Activated CD4-positive, alpha-beta T cell treated with anti-CD3 and anti-CD28 coated beads, Interleukin-2, amount 50 U/mL, for 48 hours (primary cell): ENCODE measurements around the gene PICK1.
"Not testable (repeated sequence)": the region's sequence is repeated elsewhere in the genome, so short reads cannot be mapped to it uniquely, and the experiment has no call there.

Experiments
- DNase-seq, 2 experiments: peaks; one replicate each; pipeline ENCODE4 v3.0.0-alpha.2; 2020

PICK1 gene

DNA sequence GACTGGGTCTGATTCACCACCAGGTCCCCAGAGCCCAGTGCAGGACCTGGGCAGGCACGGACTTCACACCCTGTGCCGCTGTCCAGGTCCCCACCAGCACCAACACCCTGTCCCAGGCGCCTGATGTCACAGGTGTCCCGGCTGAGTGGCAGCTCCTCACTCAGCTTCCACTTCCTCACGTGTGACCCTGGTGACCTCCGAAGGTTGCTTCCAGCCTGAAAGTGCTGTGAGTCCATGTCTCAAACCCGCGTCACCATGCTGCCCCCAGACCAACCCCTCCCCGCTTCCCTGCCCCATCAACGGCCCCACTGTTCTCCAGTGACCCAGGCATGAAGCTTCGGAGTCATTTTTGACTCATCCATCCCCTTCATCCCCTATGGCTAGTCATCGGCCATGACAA, 25.7 kb upstream of the PICK1 start:
- no peak for DNase-seq

DNA sequence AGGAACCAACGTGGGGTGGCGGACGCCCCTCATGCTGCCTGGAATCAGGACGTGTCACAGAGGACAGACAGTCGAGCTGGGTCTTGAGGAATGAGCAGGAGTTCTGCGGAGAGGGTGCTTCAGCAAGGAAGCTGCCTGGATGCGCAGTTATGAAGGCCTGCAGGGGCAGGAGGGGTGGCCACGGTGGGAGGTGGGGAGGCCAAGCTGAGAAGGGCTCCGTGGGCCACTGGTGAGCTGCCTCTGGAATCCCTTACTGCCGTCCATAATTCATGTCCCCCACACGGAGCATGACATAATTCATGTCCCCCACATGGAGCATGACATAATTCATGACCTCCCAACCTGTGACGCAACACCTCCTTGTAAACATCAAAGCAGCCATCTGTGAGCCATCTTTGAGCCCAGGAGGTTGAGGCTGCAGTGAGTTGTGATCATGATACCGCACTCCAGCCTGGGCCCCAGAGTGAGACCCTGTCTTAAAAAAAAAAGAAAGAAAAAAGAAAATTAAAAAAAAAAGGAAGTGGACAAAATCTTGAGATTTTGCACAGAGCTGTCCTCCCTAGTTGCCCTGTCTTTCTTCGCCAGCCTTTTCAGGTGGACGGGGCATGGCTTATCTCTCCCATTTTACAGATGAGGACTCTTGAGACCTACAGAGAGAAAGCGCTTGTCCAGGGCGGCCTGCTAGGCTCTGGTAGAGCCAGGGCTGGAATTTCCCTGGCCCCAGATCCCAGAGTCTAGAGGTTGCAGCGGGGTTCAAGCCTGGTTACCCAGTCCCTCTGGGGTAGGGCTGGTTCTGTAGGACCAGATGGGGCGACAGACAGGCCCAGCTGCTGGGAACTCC, 24.3 kb upstream of the PICK1 start:
- no peak for DNase-seq

DNA sequence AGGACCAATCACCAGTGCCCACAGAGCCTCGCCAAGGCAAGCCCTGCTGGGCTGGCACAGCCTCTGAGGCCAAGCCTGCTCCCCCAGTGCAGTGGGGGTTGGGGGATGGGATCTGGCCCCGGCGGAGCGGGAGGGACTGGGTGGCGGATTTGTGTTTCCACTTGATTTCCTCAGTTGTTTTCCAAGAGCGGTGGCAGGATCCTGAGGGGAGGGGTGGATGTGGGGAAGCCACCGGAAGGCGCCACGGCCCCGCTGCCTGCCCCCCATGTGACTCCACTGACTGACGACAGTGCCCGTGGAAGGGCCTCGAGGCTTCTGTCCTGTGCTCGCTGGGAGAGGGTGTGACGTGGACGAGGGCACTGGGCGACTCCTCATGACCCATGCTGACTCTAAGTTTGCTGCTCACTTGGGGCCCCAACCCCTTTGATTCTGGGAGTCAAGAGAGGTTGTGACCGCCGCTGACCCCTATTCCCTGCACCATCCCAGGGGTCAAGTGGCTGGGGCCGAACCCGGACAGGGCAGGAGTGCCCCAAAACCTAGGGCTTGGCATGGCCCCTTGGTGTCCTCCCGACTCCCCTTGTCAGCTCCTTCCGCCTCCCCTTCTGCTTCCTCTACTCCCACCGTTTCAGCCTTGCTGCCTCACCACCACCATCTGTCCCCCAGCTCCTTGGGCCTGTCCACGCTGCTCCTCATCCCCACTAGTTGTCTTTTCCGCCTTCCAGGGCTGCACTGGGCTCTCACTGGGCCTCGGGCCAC, 23.5 kb upstream of the PICK1 start:
- no peak for DNase-seq

DNA sequence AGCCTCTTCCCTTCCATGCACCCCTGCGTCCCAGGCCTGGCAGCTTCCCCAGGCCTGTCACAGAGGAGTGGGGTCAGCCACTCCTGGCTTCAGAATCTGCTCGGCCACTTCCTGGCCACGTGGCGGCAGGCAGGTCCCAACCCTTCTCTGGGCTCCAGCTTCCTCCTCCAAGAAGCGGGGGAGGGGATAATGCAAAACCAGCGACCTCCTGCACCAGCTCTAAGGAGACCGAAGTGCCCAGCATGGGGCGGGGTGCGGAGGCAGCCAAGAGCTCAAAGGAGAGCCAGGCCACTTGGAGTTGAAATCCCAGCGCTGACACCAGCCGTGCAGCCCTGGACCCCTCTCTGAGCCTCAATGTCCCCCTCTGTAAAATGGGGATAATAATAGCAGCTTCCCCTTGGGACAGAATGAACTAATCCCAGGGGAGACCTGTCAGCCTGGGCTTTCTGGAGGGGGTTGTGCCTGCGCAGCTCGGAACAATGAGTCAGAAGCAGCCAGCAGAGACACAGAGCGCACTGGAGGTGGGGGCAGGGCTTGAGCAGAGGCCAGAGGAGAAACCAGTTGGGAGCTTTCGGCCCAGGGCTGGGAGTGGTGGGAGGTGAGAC, 22.8 kb upstream of the PICK1 start:
- no peak for DNase-seq

DNA sequence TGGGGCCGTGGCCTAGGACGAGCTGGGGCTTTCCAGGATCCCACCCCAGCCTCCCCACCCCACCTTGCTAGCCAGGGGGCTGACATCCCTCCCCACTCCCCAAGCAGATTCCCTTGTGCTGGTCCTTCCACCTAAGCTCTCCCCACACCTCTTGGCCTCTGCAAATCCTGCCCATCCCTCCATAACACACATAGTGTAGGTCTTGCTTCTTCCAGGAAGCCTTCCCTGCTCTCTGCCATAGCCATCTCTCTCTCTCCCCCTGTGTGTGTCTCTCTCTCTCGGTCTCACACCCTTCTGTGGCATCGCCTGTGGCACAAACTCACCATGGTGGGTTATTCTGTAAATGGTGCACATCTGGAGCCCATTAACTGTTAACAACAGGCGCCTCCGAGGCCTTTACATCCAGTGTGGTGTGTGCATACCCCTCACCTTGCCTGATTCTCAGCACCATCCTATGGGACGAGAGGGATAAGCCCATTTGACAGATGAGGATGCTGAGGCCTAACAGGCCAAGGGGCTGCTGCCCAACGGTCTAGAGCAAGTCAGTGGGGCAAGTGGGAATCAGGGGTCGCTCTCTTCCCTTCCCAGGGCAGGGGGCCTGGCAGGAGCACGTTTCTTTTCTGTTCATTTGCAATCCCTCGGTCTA, 22.2 kb upstream of the PICK1 start:
- no peak for DNase-seq

DNA sequence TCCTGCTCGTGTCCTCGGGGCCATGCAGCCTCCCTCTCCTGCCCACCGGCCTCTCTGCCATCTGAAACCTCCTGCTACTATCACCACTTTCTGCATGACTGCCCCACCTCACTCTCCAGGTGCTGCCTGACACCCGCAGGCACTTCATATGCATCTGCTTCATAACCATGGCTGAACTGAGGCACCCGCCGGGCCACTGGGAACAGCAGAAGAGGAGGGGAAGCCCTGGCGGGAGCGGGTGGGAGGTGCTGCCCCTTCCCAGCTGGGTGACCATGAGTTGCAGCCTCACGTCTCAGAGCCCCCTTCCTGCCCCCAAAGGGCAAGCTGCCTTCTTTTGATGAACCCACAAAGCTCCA, 21.7 kb upstream of the PICK1 start:
- no peak for DNase-seq

DNA sequence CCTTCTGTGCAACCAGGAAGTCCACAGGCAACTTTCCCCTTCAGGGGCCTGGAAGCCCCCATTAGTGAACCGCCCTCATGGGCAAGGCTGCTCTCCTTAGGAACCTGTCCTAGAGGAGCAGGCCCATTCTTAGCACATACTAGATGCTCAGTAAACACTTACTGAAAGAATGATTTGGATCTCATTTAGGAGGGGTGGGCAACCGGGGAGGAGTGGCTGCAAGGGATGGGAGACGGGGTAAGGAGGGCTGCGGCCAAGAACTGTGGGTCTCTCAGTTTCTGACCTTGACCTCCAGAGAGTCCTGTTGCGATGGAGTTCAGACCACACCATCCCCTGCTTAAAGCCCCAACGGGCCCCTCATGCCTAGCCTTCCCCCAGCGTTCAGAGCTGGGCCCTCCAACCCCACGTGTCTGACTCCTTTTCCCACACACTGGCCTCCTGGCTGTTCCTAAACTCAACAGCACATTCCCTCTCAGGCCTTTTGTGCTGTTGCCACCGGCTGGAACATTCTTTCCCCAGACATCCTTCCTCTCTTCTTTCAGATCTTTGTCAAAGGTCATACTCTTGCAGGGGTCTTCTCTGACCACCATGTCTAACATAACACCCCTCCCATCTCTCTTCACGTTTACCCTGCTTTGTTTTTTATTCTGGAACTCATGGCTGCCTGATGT, 20.7 kb upstream of the PICK1 start:
- DNase-seq: no peak

DNA sequence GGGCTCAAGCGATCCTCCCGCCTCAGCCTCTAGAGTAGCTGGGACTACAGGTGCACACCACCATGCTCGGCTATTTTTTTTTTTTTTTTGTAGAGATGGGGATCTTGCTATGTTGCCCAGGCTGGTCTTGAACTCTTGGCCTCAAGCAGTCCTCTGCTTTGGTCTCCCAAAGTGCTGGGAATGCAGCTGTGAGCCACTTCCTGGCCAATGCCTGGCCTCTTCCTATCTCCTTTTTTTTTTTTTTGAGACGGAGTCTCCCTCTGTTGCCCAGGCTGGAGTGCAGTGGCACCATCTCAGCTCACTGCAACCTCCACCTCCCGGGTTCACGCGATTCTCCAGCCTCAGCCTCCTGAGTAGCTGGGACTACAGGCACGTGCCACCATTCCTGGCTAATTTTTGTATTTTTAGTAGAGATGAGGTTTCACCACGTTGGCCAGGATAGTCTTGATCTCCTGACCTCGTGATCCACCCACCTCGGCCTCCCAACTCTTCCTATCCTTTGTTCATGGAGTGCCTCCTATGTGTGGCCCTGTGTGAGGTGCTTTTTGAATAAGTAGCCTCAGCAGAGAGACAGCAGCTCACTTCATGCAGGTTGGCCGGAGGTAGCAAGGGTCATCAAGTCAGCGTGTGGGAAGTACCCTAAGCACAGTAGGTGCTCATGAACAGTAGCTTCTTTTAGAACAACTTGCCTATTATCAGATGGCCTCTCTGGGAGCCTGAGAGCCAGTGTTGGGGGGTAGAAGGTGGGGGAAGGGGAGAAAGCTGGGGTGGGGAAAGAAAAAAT, 19.6 kb upstream of the PICK1 start:
- DNase-seq: not testable (repeated sequence)

DNA sequence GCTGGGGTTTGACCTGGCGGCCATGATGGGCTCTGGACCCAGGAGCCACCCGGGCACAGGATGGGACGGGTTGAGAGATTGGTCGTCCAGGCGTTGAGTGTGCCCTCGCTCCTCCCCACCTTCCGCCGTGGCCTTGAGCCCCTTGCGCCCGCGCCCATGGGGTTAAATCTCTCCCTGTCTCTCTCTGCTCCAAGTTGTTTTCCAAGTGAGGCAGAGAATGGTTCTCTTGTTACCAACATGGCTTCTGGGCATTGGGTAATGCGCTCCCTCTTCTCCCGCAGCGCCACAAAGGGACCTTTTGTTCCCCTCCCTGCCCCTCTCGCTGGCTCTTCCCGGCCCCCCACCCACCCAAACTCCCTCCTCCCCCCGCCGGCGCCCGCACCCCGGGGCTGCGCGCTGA, 18.8 kb upstream of the PICK1 start:
- no peak for DNase-seq

DNA sequence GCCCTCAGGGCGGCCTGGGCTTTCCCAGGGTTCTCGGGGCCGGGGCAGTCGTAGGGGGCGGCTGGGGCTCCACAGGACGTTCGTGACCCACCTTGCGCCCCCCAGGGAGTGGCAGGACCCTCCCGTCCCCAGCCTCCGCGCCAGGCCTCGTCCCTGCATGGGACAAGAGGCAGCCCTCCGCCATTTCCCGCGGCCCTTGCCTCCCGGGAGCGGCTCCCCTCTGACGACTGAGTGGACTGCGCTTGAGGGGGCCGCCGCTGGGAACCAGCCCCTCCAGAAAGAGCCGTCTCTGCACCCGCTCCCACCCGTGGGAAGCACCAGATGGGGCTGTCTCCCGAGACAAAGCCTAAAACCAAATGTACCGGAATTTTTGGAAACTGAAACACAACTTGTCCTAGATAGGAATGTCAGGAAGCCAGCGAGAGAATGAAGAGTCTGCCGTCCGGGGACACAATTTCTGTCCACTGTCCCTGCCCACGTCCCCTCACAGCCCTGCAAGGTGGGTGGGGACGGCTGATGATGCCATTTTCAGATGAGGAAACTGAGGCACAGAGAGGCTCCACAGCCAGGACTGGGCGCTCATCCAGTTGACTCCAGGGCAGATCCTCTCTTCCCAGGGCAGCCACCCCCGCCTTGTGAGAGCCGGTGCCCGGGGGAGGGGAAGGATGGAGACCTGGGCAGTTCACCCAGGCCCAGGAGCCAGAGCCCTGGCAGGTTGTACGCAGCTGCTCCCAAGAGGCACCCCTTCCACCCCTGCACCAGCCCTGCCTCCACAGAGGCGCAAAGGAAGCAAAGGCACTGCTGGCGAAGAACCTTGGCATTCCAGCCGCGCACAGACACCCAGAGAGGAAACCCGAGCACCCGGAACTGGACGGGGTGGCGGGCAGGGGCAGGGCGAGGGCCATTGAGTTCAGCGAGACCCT, 18.1 kb upstream of the PICK1 start:
- no peak for DNase-seq

DNA sequence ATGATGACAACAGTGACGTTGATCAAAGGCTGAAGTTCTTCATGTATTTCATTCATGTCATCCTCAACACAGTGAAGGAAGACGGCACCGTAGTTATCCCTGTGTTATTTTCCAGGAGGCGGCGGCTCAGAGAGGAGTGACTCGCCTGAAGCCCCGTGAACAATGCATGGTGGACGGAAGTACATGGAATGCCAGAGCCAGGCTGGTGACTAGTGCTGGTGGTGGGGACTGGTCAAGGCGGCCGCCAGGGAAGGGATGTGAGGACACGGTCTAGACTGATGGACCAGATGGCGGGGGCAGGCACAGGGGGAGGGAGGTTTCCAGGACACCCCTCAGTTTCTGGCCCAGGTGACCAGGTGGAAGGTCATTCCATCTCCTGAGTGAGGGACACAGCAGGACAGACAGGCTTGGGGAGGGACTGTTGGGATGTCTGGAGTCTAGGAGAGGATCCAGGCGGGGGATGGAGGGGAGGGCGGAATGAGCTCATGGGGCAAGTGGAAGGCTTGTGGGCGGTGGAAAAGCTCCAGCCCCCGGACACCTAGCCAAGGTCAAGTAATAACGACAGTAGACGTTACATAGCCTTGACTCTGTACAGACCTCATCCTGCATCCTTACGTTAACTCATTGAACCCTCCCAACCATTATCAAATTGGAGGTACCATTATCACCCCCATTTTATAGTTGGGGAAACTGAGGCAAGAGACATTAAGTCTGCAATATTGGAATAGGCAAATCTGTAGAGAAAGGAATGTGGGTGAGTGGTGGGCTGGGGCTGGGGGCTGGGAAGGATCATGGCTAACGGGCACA, 16.0 kb upstream of the PICK1 start:
- DNase-seq: no peak

DNA sequence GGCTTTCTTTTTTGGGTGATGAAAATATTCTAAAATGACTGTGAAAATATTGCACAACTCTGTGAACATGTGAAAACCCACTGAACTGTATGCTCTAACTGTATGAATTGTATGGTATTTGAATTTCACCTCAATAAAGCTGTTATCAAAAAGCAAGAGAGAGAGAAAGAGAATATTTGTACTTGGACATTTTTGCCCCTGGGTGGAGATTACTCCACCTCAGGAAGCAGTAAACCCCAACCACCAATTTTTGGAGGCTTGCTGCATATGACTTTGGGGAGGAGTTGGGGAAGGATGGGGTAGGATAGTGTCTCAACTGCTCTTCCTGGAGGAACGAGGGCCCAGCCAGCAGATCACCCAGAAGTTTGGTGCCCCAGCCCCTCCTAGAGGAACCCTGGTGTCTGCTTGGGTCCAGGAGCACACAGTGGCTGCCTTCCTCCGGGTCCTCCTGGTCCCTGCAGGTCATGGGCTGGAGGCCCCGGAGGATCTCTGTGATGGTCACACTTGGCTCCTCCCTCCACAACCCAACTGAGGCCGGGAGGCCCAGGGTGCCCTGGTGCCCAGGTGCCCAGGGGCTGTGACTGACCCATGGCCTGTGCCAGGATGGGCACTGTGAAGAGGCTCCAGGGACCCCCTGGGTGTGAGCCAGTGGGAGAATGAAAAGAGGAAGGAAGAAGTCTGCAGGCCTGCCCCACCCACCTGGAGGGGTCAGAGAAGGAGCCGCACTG, 15.3 kb upstream of the PICK1 start:
- no peak for DNase-seq

DNA sequence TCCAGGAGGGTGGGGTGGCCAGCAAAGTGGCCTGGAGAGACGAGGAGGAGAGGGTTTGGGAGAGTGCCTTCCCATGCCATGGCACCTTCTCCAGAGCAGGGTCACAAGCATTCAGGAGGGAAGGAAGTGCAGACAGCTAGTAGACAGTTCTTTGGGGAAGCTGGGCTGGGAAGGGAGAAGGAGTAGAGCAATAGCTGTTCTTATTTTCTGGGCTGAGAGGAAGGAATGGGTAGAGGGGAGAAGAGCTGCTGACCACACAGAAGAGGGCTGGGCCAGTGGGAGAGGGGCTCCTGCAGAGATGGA, 14.8 kb upstream of the PICK1 start:
- no peak for DNase-seq

DNA sequence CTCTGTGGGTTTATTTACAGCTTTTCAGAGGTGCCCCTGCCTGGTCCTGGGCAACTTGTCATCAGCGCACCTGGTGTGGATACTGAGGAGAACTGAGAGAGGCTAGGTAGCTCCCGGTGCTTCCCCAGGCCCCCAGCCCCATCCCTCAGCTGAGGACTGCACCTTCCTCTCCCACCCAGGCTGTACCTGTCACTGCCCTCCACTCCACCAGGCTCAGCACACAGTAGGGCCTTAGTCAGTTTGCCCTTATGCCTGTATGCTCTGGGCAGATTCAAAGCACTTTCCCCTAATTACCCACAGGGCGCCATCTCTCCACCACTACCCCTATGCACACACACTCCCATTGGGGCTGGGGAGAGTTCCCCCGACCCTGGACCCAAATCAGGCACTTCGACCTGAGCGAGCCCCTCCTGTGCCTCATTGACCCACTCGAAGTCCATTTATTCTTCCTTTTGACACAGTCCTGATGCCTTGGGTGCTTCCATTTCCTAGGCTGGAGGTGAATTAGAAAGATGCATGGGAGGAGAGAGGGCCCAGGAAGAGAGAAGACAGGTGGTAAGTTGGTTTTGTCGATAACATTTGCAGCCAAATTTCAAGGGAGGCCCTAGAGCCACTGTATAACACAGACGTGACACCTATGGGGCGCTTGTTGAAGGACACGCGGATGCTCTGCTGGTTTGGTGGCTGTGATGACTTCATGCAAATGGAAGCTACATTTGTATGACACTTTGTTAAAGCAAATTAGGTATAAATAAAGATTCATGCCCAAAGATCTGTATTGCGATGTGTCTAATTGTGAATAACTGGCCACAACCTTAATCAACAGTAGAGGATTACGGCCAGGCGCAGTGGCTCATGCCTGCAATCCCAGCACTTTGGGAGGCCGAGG, 13.8 kb upstream of the PICK1 start:
- no peak for DNase-seq

DNA sequence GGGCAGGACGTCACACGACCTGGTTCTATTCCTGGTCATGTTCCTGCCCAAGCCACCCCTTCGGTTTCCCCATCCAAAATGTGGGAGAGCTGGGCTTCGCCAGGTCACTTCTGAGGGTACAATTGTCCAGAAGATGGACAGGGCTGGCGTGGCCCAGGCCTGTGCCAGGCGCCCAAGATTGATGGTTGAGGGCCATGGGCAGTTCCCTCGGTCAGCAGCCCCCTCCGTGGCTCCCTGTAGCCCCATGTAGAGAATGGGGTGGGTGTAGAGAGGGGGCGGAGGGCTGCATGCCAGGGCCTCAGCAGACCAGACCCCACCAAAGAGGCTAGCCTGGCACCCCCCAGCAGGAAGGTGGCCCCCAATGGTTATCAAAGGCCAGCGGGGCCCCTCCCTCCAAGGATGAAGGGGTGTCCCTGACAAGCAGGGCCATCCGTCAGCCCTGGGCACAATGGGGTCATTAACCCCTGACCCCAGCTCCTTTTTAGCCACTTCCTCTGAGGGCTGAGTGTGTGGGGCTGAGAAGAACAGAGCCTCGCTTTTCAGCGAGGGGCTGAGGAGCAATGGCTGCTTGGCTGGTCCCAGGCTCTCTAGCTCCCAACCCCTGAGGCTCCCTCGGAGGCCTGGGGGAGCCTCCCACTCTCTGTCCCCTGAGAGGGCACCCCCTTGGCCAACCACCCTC, 11.0 kb upstream of the PICK1 start:
- DNase-seq: no peak

DNA sequence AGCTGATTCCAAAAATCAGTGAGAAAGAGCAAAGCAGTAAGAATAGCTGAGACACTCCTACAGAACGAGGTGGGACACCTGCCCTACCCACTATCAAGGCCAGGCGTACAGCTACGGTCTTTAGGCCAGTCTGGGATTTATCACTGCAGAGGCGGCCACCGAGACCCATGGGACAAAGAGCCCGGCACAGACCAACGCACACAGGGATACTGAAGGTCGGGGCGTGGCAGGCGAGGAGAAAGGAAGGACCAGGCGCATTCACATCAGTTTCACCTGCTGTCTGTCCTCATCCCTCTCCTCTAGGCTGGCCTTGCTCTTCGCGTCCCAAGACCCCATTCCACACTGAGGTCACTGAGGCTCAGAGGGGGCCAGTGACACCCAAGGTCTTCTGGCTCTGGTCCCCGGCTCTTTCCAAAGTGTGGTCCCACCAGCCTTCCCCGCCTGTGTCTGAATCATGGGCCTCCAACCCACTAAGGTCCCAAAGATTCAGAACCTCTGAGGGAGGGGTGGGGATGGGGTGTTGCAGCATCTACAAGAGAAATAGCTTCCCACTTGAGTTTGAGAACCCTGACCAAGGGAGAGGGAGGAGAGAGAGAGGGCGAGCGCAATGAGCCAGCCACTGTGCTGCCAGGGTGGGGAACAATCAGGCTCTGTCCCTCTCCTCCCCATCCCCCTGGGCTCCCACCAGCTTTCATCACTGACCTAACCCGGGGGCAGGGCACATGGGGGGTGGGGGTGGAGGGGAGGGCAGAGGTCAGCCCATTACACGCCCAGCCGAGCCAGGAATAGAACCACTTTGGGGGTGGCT, 7.2 kb upstream of the PICK1 start:
- DNase-seq: no peak

DNA sequence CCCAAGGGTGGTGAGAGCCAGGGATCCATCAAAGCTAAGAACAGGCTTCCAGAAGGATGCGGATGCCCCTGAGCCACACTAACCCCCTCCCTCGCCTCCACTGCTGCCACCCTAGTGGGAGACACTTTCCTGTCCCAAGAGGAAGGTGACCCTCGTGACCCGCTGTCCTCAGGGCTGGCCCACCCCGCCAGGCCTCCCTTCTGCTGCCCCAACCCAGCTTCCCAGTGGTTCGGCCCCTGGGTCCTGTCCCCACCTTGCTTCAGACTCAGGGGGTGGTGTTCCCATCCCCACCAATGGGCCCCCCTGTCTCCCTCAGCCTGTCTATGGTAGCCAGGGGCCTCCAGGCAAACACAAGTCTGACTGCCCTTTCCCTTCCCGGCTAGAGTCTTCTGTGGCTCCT, 6.5 kb upstream of the PICK1 start:
- DNase-seq: no peak
